ENCODE measurements around the gene BTBD1.

Gene BTBD1

GRCh38 chr15:83066034-83066733 lies 868 bp downstream of the BTBD1 start:
- no peak for TF ChIP-seq OSR1 (CRISPR knock-in tag; IDR thresholded peaks at IDR 0.05)
- no peak for TF ChIP-seq ZNF565 (CRISPR knock-in tag; conservative IDR thresholded peaks at IDR 0.05; ENCODE audit: low read depth)
- TF ChIP-seq ISL1 (CRISPR knock-in tag; IDR thresholded peaks at IDR 0.05), result no peak
- no peak for TF ChIP-seq PATZ1 (CRISPR knock-in tag; IDR thresholded peaks at IDR 0.05; ENCODE audit: borderline replicate concordance)
- TF ChIP-seq TOX (CRISPR knock-in tag; IDR thresholded peaks at IDR 0.05; ENCODE audit: borderline replicate concordance), result no peak
- TF ChIP-seq SNAI2 (CRISPR knock-in tag; IDR thresholded peaks at IDR 0.05), result no peak
- no peak for TF ChIP-seq CSRNP3 (CRISPR knock-in tag; IDR thresholded peaks at IDR 0.05)
- TF ChIP-seq ARNTL (CRISPR knock-in tag; IDR thresholded peaks at IDR 0.05; ENCODE audit: borderline replicate concordance, low read depth), result no peak
- TF ChIP-seq GLIS3 (CRISPR knock-in tag; IDR thresholded peaks at IDR 0.05), result no peak
- no peak for TF ChIP-seq ZFP30 (CRISPR knock-in tag; IDR thresholded peaks at IDR 0.05)
- TF ChIP-seq ESRRG (CRISPR knock-in tag; IDR thresholded peaks at IDR 0.05), result no peak
- no peak for TF ChIP-seq TSHZ2 (CRISPR knock-in tag; IDR thresholded peaks at IDR 0.05)
- ATAC-seq, result no peak

GRCh38 chr15:83065431-83065830 lies 1.6 kb downstream of the BTBD1 start:
- TF ChIP-seq PATZ1 (CRISPR knock-in tag; IDR thresholded peaks at IDR 0.05; ENCODE audit: borderline replicate concordance) (no peak), POU6F1 (CRISPR knock-in tag; IDR thresholded peaks at IDR 0.05; ENCODE audit: borderline replicate concordance, low read depth) (no peak)
- no peak for ATAC-seq

- ATAC-seq, result no peak
- TF ChIP-seq ZFP30 (CRISPR knock-in tag; IDR thresholded peaks at IDR 0.05) (no peak), CSRNP3 (CRISPR knock-in tag; IDR thresholded peaks at IDR 0.05) (no peak), ARNTL (CRISPR knock-in tag; IDR thresholded peaks at IDR 0.05; ENCODE audit: borderline replicate concordance, low read depth) (no peak), BACH2 (CRISPR knock-in tag; IDR thresholded peaks at IDR 0.05; ENCODE audit: borderline replicate concordance) (no peak), CREB5 (CRISPR knock-in tag; IDR thresholded peaks at IDR 0.05; ENCODE audit: low read depth) (no peak), ZC3H10 (CRISPR knock-in tag; IDR thresholded peaks at IDR 0.05) (no peak), ZNF8 (CRISPR knock-in tag; IDR thresholded peaks at IDR 0.05) (no peak), CSDC2 (CRISPR knock-in tag; IDR thresholded peaks at IDR 0.05) (no peak), TOX (CRISPR knock-in tag; IDR thresholded peaks at IDR 0.05; ENCODE audit: borderline replicate concordance) (no peak), PATZ1 (CRISPR knock-in tag; IDR thresholded peaks at IDR 0.05; ENCODE audit: borderline replicate concordance) (no peak), ZNF565 (CRISPR knock-in tag; conservative IDR thresholded peaks at IDR 0.05; ENCODE audit: low read depth) (no peak), ZNF70 (CRISPR knock-in tag; IDR thresholded peaks at IDR 0.05) (no peak), PPARA (CRISPR knock-in tag; IDR thresholded peaks at IDR 0.05; ENCODE audit: borderline replicate concordance) (no peak), POU6F1 (CRISPR knock-in tag; IDR thresholded peaks at IDR 0.05; ENCODE audit: borderline replicate concordance, low read depth) (no peak)
These were observed 2.2 kb downstream of the BTBD1 start for GRCh38 chr15:83064859-83065258.

Measured in SK-N-SH treated with all-trans-retinoic acid at 6 μM for 48 hours (cell line).